HepG2 (cell line): Measurements from ENCODE around the gene ITIH1. TPM values are rescaled to one million over a fixed set of nuclear protein-coding genes. Genes with fewer than 3 reads are reported as not detected.
A peak's percentile ranks its signal among the peaks of the same experiment; 100 is the strongest.

Experiments
- MAF1 ChIP-seq: sonication (generic); formaldehyde crosslinking; IDR thresholded peaks from 2 replicates; pipeline ENCODE4 v1.5.0; 2020; ENCODE audit warnings: missing genetic modification reagents, borderline replicate concordance
- MBD4 ChIP-seq: IDR thresholded peaks from 2 replicates; pipeline ENCODE4 v1.6.1; 2012; ENCODE audit warnings: low read length, inconsistent platforms, borderline replicate concordance
- MYNN ChIP-seq: sonication (generic); formaldehyde crosslinking; IDR thresholded peaks from 2 replicates; pipeline ENCODE4 v1.4.0; 2020; ENCODE audit warnings: mild to moderate bottlenecking, low read depth, missing genetic modification reagents
- SP2 ChIP-seq: sonication (generic); formaldehyde crosslinking; IDR thresholded peaks from 2 replicates; pipeline ENCODE4 v1.5.1; 2020; ENCODE audit warnings: mild to moderate bottlenecking, missing genetic modification reagents
- ZBTB40 ChIP-seq, 2 experiments: fragments of 450-650 bp in 1 of 2; sonication (generic) in 1 of 2; formaldehyde crosslinking in 1 of 2; IDR thresholded peaks; 2 replicates each; pipeline versions ENCODE4 v1.6.1 to v1.8.0; 2016 to 2022; ENCODE audit warnings: antibody characterized with exemption in 1 of 2, mild to moderate bottlenecking in 1 of 2, missing genetic modification reagents in 1 of 2
- ZFP62 ChIP-seq: sonication (generic); formaldehyde crosslinking; IDR thresholded peaks from 2 replicates; pipeline ENCODE4 v1.4.0; 2020; ENCODE audit warnings: missing genetic modification reagents
- ZNF251 ChIP-seq: sonication (generic); formaldehyde crosslinking; IDR thresholded peaks from 2 replicates; pipeline ENCODE4 v1.9.0; 2021; ENCODE audit warnings: mild to moderate bottlenecking, missing genetic modification reagents
- ZNF550 ChIP-seq: sonication (generic); formaldehyde crosslinking; IDR thresholded peaks from 2 replicates; pipeline ENCODE4 v1.4.0; 2020; ENCODE audit warnings: mild to moderate bottlenecking, missing genetic modification reagents, borderline replicate concordance
- ZNF879 ChIP-seq: sonication (generic); formaldehyde crosslinking; IDR thresholded peaks from 2 replicates; pipeline ENCODE4 v1.8.1; 2023; ENCODE audit warnings: missing genetic modification reagents
- polyA plus RNA-seq, 8 experiments: library from polyadenylated mRNA; depleted of rRNA in 3 of 8; stranded (reverse) in 7 of 8; unstranded in 1 of 8; fragments of >200 nt; fragmentation: Illumina TruSeq in 4 of 8; extraction: Trizol in 4 of 8; gene quantifications; 2 replicates each; pipeline versions ENCODE4 v1.2.1 to v1.2.3, GENCODE V29; 2011 to 2016; ENCODE audit warnings: low read depth in 4 of 8, missing spikeins in 1 of 8, mixed read lengths in 1 of 8; ENCODE audit not compliant: insufficient read depth in 1 of 8
- total RNA-seq, 5 experiments: library from RNA; depleted of rRNA; stranded (reverse); fragments of >200 nt; fragmentation: Illumina TruSeq; extraction: Trizol; gene quantifications; 2 replicates each; pipeline ENCODE4 v1.2.3, GENCODE V29; 2016; ENCODE audit warnings: low read depth in 1 of 5
- TF ChIP-seq, protein P1 (sequence below): IDR thresholded peaks from 2 replicates; pipeline ENCODE4 v1.6.1; 2012; ENCODE audit warnings: inconsistent platforms
- TF ChIP-seq, protein P2 (sequence below): sonication (generic); formaldehyde crosslinking; IDR thresholded peaks from 2 replicates; pipeline ENCODE4 v1.4.0; 2020; ENCODE audit warnings: mild to moderate bottlenecking, low read depth, missing genetic modification reagents

ITIH1 gene
- total and polyA plus RNA-seq, 2 of the 13 experiments (the other 11 are each of a cell fraction or from before 2014, with no cell fraction given): 12.3 to 19.6 TPM

DNA sequence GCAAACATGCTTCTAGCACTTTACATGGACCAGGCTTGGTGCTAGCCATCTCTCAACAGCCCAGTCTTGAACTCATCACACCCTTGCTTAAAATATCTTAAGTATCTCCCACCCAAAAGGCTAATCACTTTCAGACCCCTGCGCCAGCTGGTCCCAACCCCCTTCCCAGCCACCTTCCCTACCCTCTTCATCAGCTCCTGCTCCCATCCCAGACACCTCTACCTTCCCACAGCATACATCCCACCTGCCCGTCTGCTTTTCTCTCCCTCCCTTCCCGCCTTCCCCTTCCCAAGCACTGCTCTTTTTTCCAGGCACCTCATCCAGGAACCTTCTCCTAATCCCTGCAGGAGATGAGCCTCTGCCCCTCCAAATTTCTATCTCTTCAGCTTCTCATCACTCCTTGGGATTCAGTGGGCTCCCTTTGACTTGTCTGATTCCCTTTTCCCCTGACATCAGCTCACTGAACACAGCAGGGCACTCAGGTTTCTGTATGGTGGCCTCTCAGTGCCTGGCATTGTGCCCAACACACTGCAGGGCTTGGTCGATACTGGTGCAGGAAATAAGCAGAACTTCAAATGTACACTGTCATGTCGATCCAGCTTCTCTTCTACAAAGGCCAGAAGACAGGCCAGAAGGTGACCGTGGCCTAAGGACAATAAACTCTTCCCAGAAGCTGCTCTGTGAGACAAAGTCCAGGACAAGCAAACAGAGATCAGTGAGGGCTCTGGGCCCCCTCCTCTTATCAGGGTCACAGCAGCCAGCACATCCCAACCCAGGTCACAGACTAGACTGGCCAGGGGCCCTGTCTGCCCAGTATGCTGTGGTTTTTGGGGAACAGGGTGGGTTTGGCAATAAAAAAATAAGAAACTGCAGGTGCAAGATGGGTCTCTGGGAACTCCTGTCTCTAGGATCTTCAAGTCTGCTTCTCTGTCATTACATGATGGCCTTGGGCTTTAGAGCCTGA is 2.2 kb upstream of the ITIH1 start (continued):
- TF ChIP-seq ZBTB40 (IDR thresholded peaks at IDR 0.05) (0 out of 2 replicates have a peak, but pooled peaks have one; percentile 9), ZBTB40 (CRISPR knock-in tag; IDR thresholded peaks at IDR 0.05) (peak; percentile 66), ZNF879 (no peak), ZNF550 (no peak), MAF1 (CRISPR knock-in tag) (no peak), MBD4 (no peak), ZFP62 (no peak), SP2 (no peak), ZNF251 (CRISPR knock-in tag) (no peak), MYNN (no peak)
- TF ChIP-seq, protein P1, sequence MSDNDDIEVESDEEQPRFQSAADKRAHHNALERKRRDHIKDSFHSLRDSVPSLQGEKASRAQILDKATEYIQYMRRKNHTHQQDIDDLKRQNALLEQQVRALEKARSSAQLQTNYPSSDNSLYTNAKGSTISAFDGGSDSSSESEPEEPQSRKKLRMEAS: peak; percentile 77
- TF ChIP-seq, protein P2, sequence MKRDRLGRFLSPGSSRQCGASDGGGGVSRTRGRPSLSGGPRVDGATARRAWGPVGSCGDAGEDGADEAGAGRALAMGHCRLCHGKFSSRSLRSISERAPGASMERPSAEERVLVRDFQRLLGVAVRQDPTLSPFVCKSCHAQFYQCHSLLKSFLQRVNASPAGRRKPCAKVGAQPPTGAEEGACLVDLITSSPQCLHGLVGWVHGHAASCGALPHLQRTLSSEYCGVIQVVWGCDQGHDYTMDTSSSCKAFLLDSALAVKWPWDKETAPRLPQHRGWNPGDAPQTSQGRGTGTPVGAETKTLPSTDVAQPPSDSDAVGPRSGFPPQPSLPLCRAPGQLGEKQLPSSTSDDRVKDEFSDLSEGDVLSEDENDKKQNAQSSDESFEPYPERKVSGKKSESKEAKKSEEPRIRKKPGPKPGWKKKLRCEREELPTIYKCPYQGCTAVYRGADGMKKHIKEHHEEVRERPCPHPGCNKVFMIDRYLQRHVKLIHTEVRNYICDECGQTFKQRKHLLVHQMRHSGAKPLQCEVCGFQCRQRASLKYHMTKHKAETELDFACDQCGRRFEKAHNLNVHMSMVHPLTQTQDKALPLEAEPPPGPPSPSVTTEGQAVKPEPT (CRISPR knock-in tag): no peak; the same call in 1 of the 2 replicates
